Transverse colon (tissue), 3 donors: ENCODE data around the gene HLA-A.

Source experiments
- POLR2A ChIP-seq: fragments of 450-650 bp; IDR thresholded peaks from one replicate; pipeline ENCODE4 v1.6.1; 2016; ENCODE audit warnings: antibody characterized with exemption, mild to moderate bottlenecking, moderate library complexity
- TF ChIP-seq, protein P1 (sequence below), 5 experiments: fragments of 200-600 bp in 3 of 5; fragments of 450-650 bp in 2 of 5; sonication (generic) in 3 of 5; IDR thresholded peaks; 1 replicate in 2 of 5; 2 replicates in 3 of 5; pipeline ENCODE4 v1.5.1; 2016 to 2017; ENCODE audit warnings: antibody characterized with exemption in 5 of 5, inconsistent platforms in 3 of 5, mild to moderate bottlenecking in 2 of 5, moderate library complexity in 1 of 5

DNA sequence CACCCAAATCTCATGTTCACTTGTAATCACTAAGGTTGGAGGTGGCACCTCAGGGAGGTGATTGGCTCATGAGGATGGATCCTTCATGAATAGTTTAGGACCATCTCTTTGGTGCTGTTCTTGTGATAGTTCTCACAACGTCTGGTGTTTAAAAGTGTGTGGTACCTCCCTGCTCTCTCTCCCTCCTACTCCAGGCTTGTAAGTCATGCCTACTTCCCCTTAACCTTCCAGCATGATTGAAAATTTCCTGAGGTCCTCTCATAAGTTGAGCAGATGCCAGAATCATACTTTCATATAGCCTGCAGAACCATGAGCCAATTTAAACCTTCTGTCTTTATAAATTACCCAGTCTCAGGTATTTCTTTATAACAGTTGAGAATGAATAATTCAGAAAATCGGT is 16.6 kb downstream of the HLA-A start:
- TF ChIP-seq, protein P1, sequence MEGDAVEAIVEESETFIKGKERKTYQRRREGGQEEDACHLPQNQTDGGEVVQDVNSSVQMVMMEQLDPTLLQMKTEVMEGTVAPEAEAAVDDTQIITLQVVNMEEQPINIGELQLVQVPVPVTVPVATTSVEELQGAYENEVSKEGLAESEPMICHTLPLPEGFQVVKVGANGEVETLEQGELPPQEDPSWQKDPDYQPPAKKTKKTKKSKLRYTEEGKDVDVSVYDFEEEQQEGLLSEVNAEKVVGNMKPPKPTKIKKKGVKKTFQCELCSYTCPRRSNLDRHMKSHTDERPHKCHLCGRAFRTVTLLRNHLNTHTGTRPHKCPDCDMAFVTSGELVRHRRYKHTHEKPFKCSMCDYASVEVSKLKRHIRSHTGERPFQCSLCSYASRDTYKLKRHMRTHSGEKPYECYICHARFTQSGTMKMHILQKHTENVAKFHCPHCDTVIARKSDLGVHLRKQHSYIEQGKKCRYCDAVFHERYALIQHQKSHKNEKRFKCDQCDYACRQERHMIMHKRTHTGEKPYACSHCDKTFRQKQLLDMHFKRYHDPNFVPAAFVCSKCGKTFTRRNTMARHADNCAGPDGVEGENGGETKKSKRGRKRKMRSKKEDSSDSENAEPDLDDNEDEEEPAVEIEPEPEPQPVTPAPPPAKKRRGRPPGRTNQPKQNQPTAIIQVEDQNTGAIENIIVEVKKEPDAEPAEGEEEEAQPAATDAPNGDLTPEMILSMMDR (IDR thresholded peaks at IDR 0.05): no peak
- no peak for TF ChIP-seq POLR2A
